Mucosa of rectum (tissue), 2 donors: ENCODE measurements around the gene ORC1.

Source experiments
- H3K27ac ChIP-seq, 2 donors: one replicate each; pipeline ENCODE4 v1.7.0; 2013; ENCODE audit warnings: inconsistent platforms in 2 of 2, low read depth in 2 of 2, low read length in 2 of 2
- H3K27me3 ChIP-seq, 2 donors: one replicate each; pipeline ENCODE4 v1.7.0; 2013; ENCODE audit warnings: low read length in 2 of 2; ENCODE audit not compliant: control insufficient read depth in 2 of 2, insufficient read depth in 2 of 2
- H3K36me3 ChIP-seq, 2 donors: one replicate each; pipeline ENCODE4 v1.7.0; 2013; ENCODE audit warnings: low read length in 2 of 2; ENCODE audit not compliant: control insufficient read depth in 2 of 2, insufficient read depth in 2 of 2
- H3K4me1 ChIP-seq, 2 donors: one replicate each; pipeline ENCODE4 v1.7.0; 2013; ENCODE audit warnings: low read length in 2 of 2, mild to moderate bottlenecking in 1 of 2; ENCODE audit not compliant: control insufficient read depth in 2 of 2, insufficient read depth in 2 of 2
- H3K4me3 ChIP-seq, 2 donors: one replicate each; pipeline ENCODE4 v1.7.0; 2013; ENCODE audit warnings: low read length in 2 of 2
- H3K9ac ChIP-seq, 2 donors: one replicate each; pipeline ENCODE4 v1.7.0; 2013; ENCODE audit warnings: low read length in 2 of 2, low read depth in 1 of 2, mild to moderate bottlenecking in 1 of 2
- H3K9me3 ChIP-seq, 2 donors: one replicate each; pipeline ENCODE4 v1.7.0; 2013; ENCODE audit warnings: low read length in 2 of 2; ENCODE audit not compliant: control insufficient read depth in 2 of 2
- donor health status: healthy.
- donor health status: Normal muscosa, but diverticular disease.

Gene ORC1

DNA sequence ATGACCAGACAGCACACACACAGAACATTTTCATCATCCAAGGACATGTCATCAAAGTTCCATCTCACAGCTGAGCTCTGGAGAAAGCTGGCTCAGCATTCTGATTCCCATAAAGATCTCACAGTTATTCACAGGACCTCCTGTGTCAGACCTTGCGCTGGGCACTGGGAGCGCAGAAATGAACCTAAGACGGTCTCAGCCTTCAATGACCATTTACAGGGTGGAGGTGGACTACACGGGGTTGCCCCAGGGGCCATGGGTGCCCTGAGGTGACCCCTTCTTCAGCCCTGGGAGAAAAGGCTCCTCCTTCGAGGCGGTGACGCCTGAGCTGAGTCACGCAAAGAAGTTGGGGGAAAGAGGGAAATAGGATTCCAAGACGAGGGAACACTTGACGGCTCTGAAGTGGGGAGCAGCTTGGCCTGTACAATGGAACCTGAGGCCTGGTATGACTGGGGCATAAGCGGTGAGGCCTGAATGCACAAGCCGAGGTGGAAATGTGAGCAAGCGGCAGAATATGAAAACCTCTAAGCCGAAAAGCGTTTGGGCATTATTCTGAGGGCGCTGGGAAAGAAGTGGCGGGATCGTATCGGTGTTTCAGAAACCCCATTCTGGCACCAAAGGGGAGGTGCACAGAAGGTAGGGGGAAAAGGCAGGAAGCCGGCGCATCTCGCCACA, 39.0 kb downstream of the ORC1 start:
- peak overlapping the region; percentile 93 to 97 for H3K27ac ChIP-seq
- H3K4me1 ChIP-seq = peaks cover 14% of the 10 kb centered on the region in 2 donors

GRCh38 chr1:52364235-52364839, 39.9 kb downstream of the ORC1 start:
- Histone ChIP-seq H3K9me3 (no peaks in the 10 kb centered on the region), H3K4me1 (peaks cover 14% of the 10 kb centered on the region in 2 donors), H3K27ac (peak overlapping the region; percentile 93 to 97), H3K27me3 (no peaks in the 10 kb centered on the region), H3K36me3 (peaks cover 25 to 32% of the 10 kb centered on the region in 2 donors), H3K4me3 (peak overlapping the region; percentile 71 to 85), H3K9ac (no peak overlapping the region)

More for the DNA sequence above, 39.0 kb downstream of the ORC1 start:
- no peaks in the 10 kb centered on the region for H3K27me3 ChIP-seq
- H3K4me3 ChIP-seq = peak overlapping the region; percentile 71 to 85
- peak overlapping the region; percentile 87 to 96 for H3K9ac ChIP-seq
- no peaks in the 10 kb centered on the region for H3K9me3 ChIP-seq
- peaks cover 17 to 24% of the 10 kb centered on the region in 2 donors for H3K36me3 ChIP-seq

DNA sequence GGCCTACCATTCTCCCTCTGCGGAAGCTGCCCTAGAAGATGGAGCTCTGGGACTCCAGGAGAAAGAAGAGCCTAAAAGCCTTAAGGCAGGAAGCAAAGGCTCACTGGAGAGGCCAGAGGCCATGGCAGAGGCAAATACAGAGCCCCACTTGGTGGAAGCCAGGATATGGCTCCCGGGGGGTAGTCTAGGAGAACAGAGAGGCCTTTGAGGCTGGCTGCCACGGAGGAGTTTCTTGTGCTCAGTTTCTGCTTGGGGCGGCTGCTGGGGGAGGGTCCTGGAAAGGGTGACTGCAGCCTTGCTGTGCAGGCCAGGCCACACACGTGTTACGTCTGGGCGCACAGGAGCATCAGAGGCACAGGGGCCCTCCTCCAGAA, 43.6 kb downstream of the ORC1 start:
- H3K36me3 ChIP-seq = peaks cover 58 to 69% of the 10 kb centered on the region in 2 donors

GRCh38 chr1:52359676-52360594, 44.3 kb downstream of the ORC1 start:
- H3K4me3 ChIP-seq = no peak overlapping the region
- H3K27me3 ChIP-seq = no peaks in the 10 kb centered on the region
- no peak overlapping the region for H3K27ac ChIP-seq
- H3K4me1 ChIP-seq = peaks cover 6% of the 10 kb centered on the region in 2 donors
- H3K36me3 ChIP-seq = peaks cover 64 to 75% of the 10 kb centered on the region in 2 donors
- H3K9me3 ChIP-seq = no peaks in the 10 kb centered on the region
- no peak overlapping the region for H3K9ac ChIP-seq

More for the DNA sequence above, 43.6 kb downstream of the ORC1 start:
- Histone ChIP-seq H3K4me3 (no peak overlapping the region), H3K9ac (no peak overlapping the region), H3K9me3 (no peaks in the 10 kb centered on the region), H3K27ac (no peak overlapping the region), H3K27me3 (no peaks in the 10 kb centered on the region), H3K4me1 (peaks cover 9 to 10% of the 10 kb centered on the region in 2 donors)

DNA sequence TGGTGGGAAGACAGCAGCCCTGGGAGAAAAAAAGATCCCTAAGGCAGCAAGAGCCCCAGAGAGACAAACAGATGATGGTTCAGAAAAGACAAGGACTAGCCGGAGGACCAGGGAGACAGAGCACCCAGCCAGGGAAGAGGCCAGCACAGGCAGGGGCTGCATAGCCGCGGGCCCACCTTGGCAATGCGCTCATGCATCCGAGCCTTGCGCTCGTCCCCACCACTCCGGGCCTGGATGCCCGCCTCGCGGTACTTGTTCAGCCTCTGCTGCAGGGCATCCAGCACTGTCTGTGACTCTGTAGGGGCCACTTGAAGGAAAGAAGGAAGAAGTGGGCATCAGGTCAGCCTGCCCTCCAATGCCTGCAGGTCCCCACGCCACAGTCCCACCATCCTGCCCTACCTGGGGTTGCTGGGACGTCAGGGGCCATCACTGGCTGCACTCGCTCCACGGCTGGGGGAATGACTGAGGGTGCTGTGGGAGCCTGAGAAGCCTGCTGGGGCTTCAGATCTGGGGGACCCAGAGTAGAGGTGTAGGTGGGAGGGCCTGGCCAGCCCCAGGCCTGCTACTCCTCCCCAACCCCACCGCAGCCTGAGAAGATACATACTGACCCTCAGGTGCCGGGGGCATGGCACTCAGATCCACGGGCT, 45.2 kb downstream of the ORC1 start:
- Histone ChIP-seq H3K4me3 (no peak overlapping the region), H3K9ac (no peak overlapping the region), H3K4me1 (no peaks in the 10 kb centered on the region), H3K27ac (no peak overlapping the region), H3K36me3 (peaks cover 74 to 85% of the 10 kb centered on the region in 2 donors), H3K27me3 (no peaks in the 10 kb centered on the region), H3K9me3 (no peaks in the 10 kb centered on the region)

GRCh38 chr1:52357397-52357796, 46.8 kb downstream of the ORC1 start:
- no peak overlapping the region for H3K27ac ChIP-seq
- H3K9me3 ChIP-seq = no peaks in the 10 kb centered on the region
- peaks cover 87 to 98% of the 10 kb centered on the region in 2 donors for H3K36me3 ChIP-seq
- no peak overlapping the region for H3K9ac ChIP-seq
- H3K4me3 ChIP-seq = no peak overlapping the region
- no peaks in the 10 kb centered on the region for H3K27me3 ChIP-seq
- H3K4me1 ChIP-seq = no peaks in the 10 kb centered on the region

DNA sequence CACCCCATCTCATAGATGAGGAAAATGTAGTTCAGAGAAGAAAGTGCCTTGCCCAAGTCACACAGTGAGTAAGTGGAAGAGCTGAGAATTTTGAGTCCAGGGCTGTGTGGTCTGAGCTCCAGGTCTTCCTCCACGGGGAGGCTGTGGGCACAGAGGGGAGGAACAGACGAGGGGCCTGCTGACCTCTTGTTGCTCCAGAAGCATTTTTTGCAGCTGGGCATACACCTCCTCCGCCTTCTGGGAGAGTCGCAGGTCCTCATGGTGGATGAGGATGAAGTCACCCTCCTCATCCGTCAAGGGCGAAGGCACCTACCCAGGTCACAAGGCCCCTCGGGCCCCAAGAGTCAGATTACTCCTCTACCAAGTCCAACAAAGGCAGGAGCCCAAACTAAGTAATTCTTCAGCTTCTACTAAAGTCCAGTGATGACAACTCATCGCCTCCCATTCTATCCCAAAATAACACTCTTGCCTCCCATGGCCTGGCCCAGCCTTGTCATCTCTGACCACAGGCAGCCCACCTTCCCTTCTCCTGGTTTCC, 47.3 kb downstream of the ORC1 start:
- H3K27ac ChIP-seq = no peak overlapping the region
- no peaks in the 10 kb centered on the region for H3K27me3 ChIP-seq
- no peaks in the 10 kb centered on the region for H3K4me1 ChIP-seq
- H3K9ac ChIP-seq = no peak overlapping the region
- H3K9me3 ChIP-seq = no peaks in the 10 kb centered on the region
- H3K36me3 ChIP-seq = peaks cover 84 to 94% of the 10 kb centered on the region in 2 donors
- no peak overlapping the region for H3K4me3 ChIP-seq

GRCh38 chr1:52355847-52356505, 48.2 kb downstream of the ORC1 start:
- Histone ChIP-seq H3K27ac (no peak overlapping the region), H3K4me3 (no peak overlapping the region), H3K4me1 (no peaks in the 10 kb centered on the region), H3K27me3 (no peaks in the 10 kb centered on the region), H3K9ac (no peak overlapping the region), H3K36me3 (peaks cover 82 to 86% of the 10 kb centered on the region in 2 donors), H3K9me3 (no peaks in the 10 kb centered on the region)

GRCh38 chr1:52355436-52355835, 48.8 kb downstream of the ORC1 start:
- Histone ChIP-seq H3K36me3 (peaks cover 79 to 81% of the 10 kb centered on the region in 2 donors), H3K4me3 (no peak overlapping the region), H3K27me3 (no peaks in the 10 kb centered on the region), H3K9me3 (no peaks in the 10 kb centered on the region), H3K4me1 (no peaks in the 10 kb centered on the region), H3K27ac (no peak overlapping the region), H3K9ac (no peak overlapping the region)
